GM21576 (cell line): Measurements from ENCODE around the gene MORN1.

Source experiments
- ATAC-seq: cut with Tn5 transposase; IDR thresholded peaks from one replicate; pipeline ENCODE4 v1.9.1; 2021; ENCODE audit warnings: mild to moderate bottlenecking, moderate library complexity; ENCODE audit not compliant: unreplicated experiment

Gene MORN1

DNA sequence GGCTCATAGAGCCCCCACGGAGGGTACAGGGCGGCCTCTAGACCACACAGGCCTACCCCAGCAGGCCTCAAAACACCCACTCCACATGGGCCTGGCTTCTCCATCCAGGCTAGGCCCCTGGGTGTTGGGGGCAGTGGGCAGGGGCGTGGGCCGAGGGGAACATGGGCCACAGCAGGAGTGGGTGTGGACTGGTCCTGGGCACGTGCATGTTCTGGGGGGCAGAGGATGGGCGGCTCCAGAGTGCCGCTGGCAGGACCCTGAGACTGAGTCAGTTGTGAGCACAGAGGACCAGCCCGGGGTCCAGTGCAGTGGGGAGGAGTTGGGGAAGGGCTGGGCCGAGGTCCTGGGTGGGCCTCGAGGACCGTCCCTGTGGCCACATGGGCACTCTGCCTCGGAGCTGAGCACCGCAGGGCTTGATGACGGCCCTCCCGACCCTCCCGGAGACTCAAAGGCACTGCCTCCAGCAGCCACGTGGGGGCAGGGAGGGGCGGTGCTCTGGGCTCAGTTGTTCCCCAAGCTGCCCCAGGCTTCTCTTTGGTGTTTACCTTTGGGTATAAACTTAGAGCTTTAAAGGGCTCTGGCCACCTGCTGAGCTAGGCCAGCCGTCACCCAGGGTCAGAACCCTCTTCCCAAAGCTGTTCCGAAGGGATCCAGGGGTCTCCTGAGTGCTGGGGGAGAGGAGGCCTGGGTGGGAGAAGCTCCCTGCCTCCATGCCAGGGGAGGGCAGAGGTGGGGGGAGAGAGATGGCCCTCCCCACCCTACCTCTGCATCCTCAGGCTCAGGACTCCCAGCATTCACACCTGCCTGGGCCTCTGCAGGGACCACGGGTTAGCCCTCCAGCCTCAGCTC lies 79.9 kb downstream of the MORN1 start:
- ATAC-seq = no peak

GRCh38 chr1:2310332-2311183 lies 80.8 kb downstream of the MORN1 start:
- no peak for ATAC-seq

DNA sequence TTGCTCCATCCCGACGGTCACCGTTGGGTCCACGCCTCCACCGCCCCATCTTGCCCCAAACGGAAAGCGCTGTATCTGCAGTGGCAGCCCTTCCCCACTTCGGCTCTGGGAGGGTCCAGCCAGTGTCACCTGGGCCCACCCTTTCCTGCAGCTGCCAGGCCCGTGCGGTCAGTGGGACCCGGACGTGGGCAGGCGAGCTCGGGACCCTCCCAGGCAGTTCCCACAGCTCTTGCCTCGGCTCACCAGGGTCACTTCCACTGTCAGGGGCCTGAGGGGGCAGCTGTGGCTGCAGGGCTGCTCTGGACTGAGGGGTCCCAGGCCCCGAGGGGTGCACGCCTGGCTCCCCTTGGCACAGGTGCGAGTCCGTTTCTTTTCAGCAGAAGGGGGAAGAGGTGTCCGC lies 82.5 kb downstream of the MORN1 start:
- ATAC-seq = no peak

DNA sequence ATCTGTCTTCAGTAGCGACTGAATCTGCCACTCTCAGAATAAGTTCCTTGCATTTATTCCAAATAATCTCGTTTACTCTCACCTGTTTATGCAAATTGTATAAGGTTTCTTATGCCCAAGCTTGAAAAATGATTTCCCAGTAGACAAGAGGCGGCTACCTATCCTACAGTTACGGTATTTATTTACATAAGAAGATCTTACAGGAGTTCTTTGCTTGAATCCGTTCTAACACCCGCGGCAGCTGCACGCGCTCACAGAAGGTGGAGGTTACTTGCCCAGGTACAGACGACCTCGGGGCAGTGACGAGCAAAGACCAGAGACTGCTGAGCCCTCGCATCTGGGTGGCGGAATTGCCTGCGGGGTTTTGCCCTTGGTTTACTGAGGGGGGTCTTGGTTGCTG lies 83.4 kb downstream of the MORN1 start:
- ATAC-seq = no peak

GRCh38 chr1:2307064-2307605 lies 84.2 kb downstream of the MORN1 start:
- ATAC-seq = no peak

- ATAC-seq = no peak
These were observed 85.0 kb downstream of the MORN1 start for GRCh38 chr1:2306151-2306978.

DNA sequence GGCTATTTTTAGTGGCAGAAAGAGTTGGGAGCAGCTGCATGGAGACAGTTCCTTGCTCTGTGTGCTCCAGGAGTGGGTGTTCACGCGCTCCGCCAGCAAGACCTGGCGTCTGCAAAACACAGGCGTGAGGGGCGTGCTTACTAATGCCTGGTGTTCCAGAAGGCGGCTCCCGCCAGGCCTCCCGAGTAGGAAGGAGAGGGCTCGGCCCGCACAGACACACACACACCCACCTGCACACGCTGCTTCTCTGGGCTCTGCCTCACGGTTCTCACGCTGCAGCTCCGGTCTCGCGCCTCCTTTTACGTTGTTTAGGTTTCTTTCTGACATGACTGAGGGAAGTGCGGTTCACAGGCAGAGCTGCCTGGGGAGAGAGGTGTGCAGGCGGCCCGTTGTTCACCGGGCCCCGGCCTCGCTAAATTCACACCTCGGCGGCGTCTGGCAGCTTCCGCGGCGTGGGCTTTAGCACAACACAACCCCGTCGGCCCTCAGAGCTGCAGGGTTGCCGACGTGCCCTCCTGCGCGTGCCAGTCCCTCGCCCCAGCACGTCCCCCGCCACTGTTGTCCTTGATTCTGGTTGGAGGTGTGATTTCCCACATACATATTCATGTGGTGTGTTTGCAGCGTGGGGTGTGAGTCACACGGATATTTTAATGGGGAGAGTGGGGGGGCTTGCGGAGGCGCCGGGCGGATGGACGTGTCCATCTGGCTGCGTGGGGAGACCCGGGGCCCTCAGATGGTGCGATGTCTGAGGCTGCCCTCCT lies 86.3 kb downstream of the MORN1 start:
- no peak for ATAC-seq

GRCh38 chr1:2304282-2304681 lies 87.1 kb downstream of the MORN1 start:
- no peak for ATAC-seq

DNA sequence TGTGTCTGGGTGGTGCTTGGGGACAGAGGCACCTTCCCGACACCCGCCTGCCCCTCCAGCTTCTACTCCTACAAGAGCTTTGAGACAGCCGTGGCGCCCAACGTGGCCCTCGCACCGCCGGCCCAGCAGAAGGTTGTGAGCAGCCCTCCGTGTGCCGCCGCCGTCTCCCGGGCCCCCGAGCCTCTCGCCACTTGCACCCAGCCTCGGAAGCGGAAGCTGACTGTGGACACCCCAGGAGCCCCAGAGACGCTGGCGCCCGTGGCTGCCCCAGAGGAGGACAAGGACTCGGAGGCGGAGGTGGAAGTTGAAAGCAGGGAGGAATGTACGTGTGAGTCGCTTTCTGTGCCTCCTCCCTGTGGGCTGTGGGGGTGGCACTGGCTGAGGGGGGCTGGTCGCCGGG lies 87.6 kb downstream of the MORN1 start:
- no peak for ATAC-seq

DNA sequence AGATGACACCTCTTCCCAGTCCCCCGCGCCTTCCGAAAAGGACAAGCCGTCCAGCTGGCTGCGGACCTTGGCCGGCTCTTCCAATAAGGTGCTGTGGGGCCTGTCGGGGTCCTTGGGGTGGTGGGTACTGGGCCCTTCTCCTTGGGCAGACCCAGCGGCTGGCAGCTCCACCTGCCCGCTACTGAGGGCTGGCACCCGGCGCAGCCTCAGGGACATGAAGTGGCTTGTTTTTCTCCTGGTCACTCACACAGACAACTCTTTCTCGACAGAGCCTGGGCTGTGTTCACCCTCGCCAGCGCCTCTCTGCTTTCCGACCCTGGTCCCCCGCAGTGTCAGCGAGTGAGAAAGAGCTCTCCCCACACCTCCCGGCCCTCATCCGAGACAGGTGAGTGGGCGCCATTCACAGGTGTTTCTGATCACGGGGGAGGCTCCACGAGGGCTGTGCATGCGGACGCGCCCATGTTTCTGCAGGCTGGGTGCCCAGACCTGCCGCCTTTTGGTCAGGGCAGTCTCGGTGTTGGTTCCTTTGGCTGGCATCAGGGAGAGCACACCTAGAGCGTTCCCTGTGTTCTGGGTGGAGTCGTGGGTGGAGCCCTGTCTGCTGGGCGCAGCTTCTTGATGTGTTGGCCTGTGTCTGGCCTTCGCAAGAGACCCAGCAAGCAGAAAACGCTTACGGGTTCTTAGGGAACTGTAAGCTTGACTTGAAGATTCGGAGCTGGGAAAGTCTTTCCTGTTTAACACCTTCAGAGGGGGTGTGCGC lies 88.2 kb downstream of the MORN1 start:
- no peak for ATAC-seq

GRCh38 chr1:2302292-2302925 lies 88.9 kb downstream of the MORN1 start:
- ATAC-seq = no peak

GRCh38 chr1:2301607-2302291 lies 89.6 kb downstream of the MORN1 start:
- no peak for ATAC-seq

DNA sequence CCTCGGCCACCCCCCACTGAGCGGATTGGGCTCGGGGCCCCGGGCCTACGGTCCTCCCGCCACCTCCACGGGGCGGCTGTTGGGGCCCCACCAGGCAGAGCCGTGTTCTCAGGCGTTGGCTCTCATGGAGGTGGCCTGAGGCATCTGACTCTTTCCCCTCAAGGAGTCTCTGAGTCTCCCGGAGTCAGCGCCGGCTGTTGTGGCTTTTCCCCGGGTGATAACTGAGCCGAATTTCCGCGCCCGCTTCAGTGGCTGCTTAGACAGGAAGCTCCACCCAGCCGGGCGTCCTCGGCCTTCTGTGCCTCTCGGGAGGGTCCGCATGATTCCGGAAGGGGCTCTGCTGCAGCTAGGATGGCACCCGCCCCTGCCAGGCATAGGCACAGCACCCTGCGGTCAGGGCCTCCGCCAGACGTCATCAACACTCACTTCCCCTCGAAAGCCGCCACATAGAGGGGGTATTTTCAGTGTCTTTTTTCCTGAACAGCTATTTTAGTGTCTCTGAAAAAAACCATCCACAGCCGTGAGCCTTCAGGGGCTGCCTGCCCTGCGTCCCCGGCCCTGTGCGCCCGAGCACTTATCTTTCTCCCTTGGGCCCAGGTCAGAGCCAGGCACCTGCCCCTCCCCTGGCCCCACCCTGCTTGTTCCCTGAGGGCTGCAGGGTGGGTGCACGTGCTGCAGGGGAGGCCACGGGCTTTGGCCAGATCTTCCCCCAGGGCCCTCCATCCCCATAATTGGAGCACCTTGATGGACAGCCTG lies 90.3 kb downstream of the MORN1 start:
- ATAC-seq = peak; percentile 58

- peak; percentile 72 for ATAC-seq
These were observed 91.2 kb downstream of the MORN1 start for GRCh38 chr1:2300004-2300771.

DNA sequence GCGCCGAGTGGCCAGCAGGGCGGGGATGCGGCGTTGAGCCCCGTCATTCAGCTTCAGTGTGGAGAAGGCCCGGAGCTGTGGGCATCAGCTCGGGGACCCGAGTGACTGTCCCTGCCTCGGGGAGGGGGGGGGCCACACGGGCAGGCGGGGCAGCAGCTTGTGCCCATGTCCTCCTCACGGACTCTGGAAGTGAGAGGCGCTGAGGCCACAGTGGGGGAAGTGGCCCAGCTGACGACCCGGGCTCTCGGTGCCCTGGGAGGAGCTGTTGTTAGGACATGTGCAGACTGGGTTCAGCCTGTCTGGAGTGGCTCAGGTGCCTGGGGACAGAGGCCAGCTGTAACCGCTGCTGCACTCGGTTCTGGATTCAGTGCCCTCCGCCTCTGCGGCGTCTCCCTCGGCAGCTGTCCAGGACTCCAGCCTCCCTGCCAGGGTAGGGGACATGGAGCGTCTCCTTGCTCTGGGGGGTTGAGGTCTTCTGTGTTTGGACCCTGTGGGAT lies 92.2 kb downstream of the MORN1 start:
- no peak for ATAC-seq

GRCh38 chr1:2298685-2299084 lies 92.7 kb downstream of the MORN1 start:
- no peak for ATAC-seq
